Central memory CD8-positive, alpha-beta T cell (primary cell): ENCODE results near the gene SFI1.
A peak's percentile ranks its signal among the peaks of the same experiment; 100 is the strongest.
"Not testable (repeated sequence)": the region's sequence is repeated elsewhere in the genome, so short reads cannot be mapped to it uniquely, and the experiment has no call there.

ENCODE experiments used
- ATAC-seq: fragments of 150-1000 bp; cut with Tn5 transposase; replicated peaks from 2 replicates; pipeline ENCODE4 v1.10.0; 2022; ENCODE audit warnings: mild to moderate bottlenecking, moderate FRiP score, moderate number of reproducible peaks; ENCODE audit not compliant: poor library complexity, severe bottlenecking; ENCODE audit errors: extremely low read depth
- DNase-seq, 2 donors: peaks; one replicate each; pipeline ENCODE4 v3.0.0; 2021; ENCODE audit warnings: low spot score in 2 of 2
- H3K27ac Mint-ChIP-seq: one replicate; pipeline ENCODE4 v1.8.0; 2022; ENCODE audit warnings: low read depth, mild to moderate bottlenecking, moderate library complexity, mixed read lengths
- H3K27me3 Mint-ChIP-seq: one replicate; pipeline ENCODE4 v1.8.0; 2022; ENCODE audit warnings: mixed read lengths
- H3K36me3 Mint-ChIP-seq: one replicate; pipeline ENCODE4 v1.8.0; 2022; ENCODE audit warnings: mild to moderate bottlenecking, moderate library complexity, mixed read lengths; ENCODE audit not compliant: insufficient read depth
- H3K4me1 Mint-ChIP-seq: one replicate; pipeline ENCODE4 v1.8.0; 2022; ENCODE audit warnings: mixed read lengths
- H3K4me3 Mint-ChIP-seq: one replicate; pipeline ENCODE4 v1.8.0; 2022; ENCODE audit warnings: mild to moderate bottlenecking, moderate library complexity, mixed read lengths
- H3K9me3 Mint-ChIP-seq: one replicate; pipeline ENCODE4 v1.8.0; 2022; ENCODE audit warnings: mixed read lengths

Gene SFI1

DNA sequence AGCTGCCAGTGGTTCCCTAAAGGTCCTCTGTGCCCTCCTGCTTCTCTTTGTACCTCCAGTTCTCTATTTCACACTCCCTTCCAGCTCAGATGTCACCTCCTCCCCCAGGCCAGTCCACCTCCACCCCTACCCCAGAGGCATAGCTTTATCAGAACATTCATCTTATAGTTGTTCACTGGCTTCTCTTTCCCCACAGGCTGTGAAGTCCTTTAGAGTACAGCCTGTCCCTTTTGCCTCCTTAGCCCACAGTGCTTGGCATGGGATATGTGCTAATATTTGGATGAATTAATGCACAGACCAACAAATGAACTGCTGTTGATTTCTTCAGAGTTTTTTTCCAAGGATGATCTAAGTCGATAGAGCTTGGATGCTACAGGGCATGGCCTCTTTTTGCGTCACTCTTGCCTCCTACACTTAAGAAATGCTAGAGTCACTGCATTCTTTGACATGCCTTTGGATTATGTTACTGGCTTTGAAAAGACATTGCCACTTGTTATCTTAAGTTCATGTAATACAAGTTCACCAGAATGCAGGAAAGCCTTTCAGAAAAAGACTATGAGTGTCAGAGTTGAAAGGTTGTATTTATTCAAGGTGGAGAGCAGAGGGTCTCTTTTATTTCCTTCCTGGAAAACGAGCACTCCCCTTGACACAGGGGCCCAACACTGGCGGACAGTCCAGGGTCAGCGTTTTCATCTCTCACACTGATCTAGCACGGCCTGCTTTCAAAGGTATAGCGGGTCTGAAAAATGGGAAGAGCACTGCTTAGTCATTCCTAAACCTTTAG, 90.0 kb downstream of the SFI1 start:
- ATAC-seq (no peak), DNase-seq (no peak)
- Mint-ChIP-seq H3K36me3 (peaks cover 55% of the 10 kb centered on the region), H3K9me3 (no peaks in the 10 kb centered on the region), H3K4me3 (no peak overlapping the region), H3K4me1 (peaks cover 32% of the 10 kb centered on the region), H3K27me3 (no peaks in the 10 kb centered on the region), H3K27ac (peak overlapping the region; percentile 36)

DNA sequence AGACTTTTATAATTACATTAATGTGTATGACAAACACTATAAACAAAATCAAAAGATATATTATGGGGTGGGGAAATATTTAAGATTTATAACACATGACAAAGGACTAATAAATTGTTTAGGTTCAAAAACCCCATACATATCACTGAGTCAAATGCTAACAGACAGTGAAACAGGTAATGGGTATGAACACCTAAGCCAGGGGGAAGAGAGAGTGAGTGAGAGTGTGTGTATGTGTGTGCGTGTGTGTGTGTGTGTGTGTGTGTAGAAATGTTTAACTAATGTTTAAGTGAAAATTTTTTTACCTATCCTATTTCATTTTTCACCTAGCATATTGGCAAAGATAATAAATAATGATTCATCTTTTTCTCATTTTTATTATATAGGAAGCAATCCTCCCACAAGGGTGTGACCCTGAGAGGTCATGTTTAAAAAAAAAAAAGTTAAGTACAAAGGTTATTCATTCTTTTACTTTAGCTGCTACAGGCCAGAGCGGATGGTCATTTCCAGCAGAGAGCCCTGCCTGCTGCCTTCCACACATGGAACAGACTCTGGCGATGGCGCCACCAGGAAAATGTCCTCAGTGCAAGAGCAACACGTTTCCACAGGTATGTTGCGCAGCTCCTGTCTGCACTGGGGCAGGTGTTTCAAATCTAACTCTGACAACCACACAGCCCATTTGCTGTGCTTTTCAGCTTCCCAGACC, 92.8 kb downstream of the SFI1 start:
- H3K27me3 Mint-ChIP-seq: no peaks in the 10 kb centered on the region
- H3K4me3 Mint-ChIP-seq: no peak overlapping the region
- H3K27ac Mint-ChIP-seq: no peak overlapping the region
- H3K4me1 Mint-ChIP-seq: peaks cover 19% of the 10 kb centered on the region
- ATAC-seq: no peak
- no peaks in the 10 kb centered on the region for H3K9me3 Mint-ChIP-seq
- peaks cover 45% of the 10 kb centered on the region for H3K36me3 Mint-ChIP-seq
- no peak for DNase-seq

DNA sequence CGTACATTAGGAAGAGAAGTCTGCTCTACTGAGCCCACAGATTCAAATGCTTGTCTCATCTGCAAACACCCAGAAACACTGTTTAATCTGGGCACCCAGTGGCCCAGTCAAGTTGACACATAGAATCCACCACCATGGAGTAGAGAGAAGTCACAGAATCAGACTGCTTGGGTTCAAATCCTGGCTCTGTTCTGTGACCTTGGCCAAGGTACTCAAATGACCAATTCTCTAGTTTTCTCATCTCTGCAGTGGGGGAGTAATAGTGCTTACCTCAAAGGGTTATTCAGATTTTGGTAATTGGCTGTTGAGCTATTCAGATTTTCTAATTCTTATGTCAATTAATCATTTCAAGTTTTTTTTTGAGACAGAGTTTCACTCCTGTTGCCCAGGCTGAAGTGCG, 93.8 kb downstream of the SFI1 start:
- DNase-seq, H3K27ac Mint-ChIP-seq, H3K27me3 Mint-ChIP-seq, H3K9me3 Mint-ChIP-seq, ATAC-seq, H3K4me3 Mint-ChIP-seq: not testable (repeated sequence)
- H3K36me3 Mint-ChIP-seq: peaks cover 41% of the 10 kb centered on the region
- peaks cover 10% of the 10 kb centered on the region for H3K4me1 Mint-ChIP-seq

DNA sequence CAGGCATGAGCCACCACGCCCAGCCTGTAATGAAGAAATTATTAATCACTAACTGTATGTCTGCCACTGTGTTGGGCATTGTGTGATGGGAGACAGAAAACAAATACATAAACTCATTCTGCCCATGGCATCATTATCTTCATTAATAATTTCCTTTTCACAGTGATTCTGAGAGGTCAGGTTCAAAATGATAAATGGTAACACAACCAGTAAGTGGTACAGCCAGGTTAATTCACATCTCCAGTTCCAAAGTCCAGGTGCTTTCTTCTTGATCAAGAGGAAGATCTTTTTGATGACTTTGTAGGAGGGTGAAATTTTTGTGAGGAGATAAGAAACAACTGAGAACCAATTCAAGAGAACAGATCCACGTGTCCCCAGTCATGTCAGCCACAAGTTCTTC, 98.9 kb downstream of the SFI1 start:
- peaks cover 19% of the 10 kb centered on the region for H3K36me3 Mint-ChIP-seq
- no peak overlapping the region for H3K4me3 Mint-ChIP-seq
- ATAC-seq (no peak), DNase-seq (no peak)
- H3K4me1 Mint-ChIP-seq: no peaks in the 10 kb centered on the region
- no peaks in the 10 kb centered on the region for H3K9me3 Mint-ChIP-seq
- no peak overlapping the region for H3K27ac Mint-ChIP-seq
- H3K27me3 Mint-ChIP-seq: no peaks in the 10 kb centered on the region

DNA sequence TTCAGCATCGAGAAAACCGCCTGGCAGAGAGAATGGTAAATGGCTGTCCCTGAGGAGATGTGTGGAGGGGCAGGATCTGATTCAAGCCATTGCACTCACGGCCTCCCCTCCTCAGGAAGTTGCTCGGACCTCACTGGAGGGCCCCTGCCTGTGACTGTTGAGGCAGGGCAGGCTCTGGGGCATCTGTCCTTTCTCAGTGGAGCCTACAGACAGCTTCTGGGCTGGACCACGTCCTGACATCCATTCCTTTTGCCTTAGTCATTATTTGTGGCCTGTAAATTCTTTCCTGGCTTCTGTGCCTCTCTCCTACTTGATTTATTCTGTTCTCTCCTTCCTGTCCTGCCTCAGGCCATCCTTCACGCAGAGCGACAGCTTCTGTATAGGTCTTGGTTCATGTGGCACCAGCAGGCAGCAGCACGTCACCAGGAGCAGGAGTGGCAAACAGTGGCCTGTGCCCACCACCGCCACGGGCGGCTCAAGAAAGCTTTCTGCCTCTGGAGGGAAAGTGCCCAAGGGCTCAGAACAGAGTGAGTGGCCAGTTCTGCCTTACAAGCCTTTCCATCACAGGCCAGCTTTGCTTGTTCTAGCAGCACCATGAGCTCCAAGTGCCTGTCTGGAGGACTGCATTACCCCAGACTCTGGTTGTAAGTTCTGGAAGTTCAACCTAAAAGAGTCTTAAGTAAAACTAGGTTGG, 106.1 kb downstream of the SFI1 start:
- Mint-ChIP-seq H3K4me1 (no peaks in the 10 kb centered on the region), H3K36me3 (peaks cover 36% of the 10 kb centered on the region), H3K9me3 (no peaks in the 10 kb centered on the region), H3K4me3 (no peak overlapping the region), H3K27me3 (no peaks in the 10 kb centered on the region), H3K27ac (no peak overlapping the region)
- no peak for ATAC-seq
- no peak for DNase-seq

DNA sequence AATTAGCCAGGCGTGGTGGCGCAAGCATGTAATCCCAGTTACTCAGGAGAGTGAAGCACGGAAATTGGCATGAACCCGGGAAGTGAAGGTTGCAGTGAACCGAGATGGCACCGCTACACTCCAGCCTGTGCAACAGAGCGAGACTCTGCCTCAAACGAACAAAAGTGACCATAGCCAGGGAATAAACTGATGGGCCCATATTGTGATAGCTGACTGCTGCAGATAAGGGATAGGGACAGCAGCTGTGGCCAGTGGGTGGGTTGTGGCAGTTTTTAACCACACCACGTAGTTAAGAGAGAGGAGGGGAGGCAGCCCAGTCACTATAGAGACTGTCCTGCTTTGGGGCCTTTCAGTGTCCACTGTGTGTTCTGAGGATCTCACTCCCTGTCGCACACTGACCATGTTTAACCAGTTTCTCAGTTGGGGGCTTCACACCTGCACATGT, 106.8 kb downstream of the SFI1 start:
- Mint-ChIP-seq H3K36me3 (peaks cover 38% of the 10 kb centered on the region), H3K27me3 (no peaks in the 10 kb centered on the region), H3K4me1 (no peaks in the 10 kb centered on the region), H3K4me3 (no peak overlapping the region), H3K9me3 (no peaks in the 10 kb centered on the region), H3K27ac (no peak overlapping the region)
- DNase-seq (no peak), ATAC-seq (no peak)

DNA sequence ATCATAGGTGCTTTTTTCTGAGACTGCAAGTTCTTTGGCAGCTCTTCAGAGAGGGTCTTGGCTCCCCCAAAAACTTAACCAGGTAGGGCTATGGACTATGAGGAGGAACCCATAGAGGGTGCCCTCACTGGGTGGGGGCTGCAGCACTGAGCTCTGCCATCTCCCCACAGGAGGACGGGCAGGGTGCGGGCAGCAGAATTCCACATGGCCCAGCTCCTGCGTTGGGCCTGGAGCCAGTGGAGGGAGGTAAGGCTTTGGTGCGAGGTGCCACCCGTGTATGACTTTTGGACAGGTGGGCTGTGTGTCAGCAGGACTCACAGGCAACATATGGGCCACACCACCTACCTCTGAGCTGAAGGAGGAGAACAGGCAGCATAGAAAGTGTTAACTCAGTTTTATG, 107.2 kb downstream of the SFI1 start:
- no peak for ATAC-seq
- no peak for DNase-seq
- H3K27ac Mint-ChIP-seq: no peak overlapping the region
- no peak overlapping the region for H3K4me3 Mint-ChIP-seq
- no peaks in the 10 kb centered on the region for H3K27me3 Mint-ChIP-seq
- no peaks in the 10 kb centered on the region for H3K4me1 Mint-ChIP-seq
- H3K36me3 Mint-ChIP-seq: peaks cover 37% of the 10 kb centered on the region
- H3K9me3 Mint-ChIP-seq: no peaks in the 10 kb centered on the region

DNA sequence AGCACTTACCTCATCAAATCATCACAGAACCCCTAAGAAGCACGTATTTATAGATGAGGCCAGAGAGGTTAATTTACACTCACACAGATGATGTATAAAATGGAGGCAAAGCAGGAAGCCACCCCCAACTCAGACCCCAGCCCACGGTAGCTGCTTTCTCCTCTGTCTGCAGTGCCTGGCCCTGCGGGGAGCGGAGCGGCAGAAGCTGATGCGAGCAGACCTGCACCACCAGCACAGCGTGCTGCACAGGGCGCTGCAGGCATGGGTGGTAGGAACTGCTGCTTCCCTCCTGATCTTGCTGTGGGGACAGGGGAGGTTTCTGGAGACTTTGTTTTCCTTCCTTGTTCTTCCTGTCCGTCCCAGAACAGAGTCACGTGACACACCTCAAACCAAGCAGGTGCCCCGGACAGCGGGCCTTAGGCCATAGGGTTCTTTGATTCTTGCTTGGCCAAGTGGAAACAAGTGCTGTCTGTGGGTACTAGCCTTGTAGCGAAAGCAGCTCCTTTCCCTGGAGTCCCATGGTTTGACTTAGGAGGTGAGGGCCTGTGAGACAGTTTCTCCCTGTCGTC, 107.9 kb downstream of the SFI1 start:
- no peak for DNase-seq
- H3K36me3 Mint-ChIP-seq: peaks cover 36% of the 10 kb centered on the region
- no peaks in the 10 kb centered on the region for H3K9me3 Mint-ChIP-seq
- H3K4me3 Mint-ChIP-seq: no peak overlapping the region
- no peak for ATAC-seq
- no peaks in the 10 kb centered on the region for H3K4me1 Mint-ChIP-seq
- no peaks in the 10 kb centered on the region for H3K27me3 Mint-ChIP-seq
- no peak overlapping the region for H3K27ac Mint-ChIP-seq

DNA sequence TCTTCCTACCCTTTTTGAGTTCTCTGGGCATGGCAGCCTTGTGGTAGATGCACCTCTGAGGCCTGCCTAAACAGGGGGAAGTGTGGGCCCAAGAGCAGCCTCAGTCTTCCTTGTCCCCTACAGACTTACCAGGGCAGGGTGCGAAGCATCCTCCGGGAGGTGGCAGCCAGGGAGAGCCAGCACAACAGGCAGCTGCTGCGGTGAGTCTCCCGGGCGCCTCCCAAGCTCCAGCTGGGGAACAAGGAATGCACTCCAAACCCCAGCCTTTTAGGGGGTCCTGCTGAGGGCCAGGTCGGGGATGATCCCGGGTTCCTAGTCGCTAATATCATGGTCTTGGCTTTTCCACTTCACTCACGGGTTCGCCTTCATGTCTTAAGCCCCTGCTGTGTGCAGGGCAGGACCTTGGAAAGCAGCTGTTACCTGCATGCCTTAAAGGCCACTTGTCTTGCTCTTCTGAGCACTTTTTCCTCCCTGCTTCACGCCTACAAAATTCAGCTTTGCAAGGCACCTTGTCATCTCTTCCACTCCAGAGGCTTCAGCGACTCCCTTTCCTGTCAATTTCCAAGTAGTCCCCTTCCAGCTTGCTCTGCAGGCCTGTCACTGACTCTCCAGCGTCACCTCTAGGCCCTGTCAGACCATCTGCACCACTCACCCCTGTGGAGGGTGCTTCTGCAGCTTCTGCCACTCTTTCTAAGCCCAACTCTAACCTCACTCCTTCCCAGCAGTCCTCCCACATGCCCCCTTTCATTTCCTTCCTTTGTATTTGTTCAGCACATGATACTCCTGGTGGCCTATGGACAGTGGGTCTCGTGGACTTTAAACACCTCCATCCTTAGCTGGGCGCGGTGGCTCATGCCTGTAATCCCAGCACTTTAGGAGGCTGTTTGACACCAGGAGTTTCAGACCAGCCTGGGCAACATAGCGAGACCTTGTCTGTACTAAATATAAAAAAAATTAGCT, 108.7 kb downstream of the SFI1 start:
- H3K36me3 Mint-ChIP-seq: peaks cover 36% of the 10 kb centered on the region
- H3K27ac Mint-ChIP-seq: peak overlapping the region; percentile 56

DNA sequence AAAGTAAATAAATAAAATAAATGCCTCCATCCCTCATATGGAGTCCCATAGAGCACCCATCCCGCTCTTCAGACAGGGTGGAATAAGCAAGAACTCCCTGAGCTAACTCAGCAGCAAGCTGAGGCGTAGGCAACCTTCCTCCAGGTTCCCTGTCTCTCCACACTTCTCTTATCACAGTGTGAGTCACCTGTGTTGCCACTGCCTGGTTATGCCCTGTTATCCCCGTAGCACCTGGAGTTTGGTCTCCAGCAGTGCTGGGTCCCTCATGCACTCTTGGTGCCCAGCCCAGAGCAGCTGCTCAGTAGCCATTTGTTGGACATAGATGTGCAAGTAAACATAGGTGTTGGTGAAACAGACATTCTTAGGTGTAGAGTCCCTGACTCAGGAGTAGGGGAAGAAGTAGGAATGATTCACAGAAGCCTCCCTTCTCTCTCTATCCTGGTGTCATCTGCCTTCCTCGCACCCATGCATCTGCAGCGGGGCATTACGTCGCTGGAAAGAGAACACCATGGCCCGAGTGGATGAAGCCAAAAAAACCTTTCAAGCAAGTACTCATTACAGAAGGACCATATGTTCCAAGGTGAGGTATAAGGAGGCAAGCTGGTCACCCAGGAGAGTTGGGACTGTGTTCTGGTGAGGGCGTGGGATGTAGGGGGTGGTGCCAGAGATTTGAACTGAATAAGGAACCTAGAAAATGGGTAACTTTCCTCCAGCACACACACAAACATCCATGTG, 109.7 kb downstream of the SFI1 start:
- ATAC-seq: no peak
- Mint-ChIP-seq H3K9me3 (no peaks in the 10 kb centered on the region), H3K4me1 (no peaks in the 10 kb centered on the region), H3K36me3 (peaks cover 34% of the 10 kb centered on the region), H3K27ac (no peak overlapping the region), H3K27me3 (no peaks in the 10 kb centered on the region), H3K4me3 (no peak overlapping the region)
- DNase-seq: no peak

More for the DNA sequence above, 108.7 kb downstream of the SFI1 start:
- Mint-ChIP-seq H3K4me1 (no peaks in the 10 kb centered on the region), H3K27me3 (no peaks in the 10 kb centered on the region), H3K9me3 (no peaks in the 10 kb centered on the region), H3K4me3 (no peak overlapping the region)
- ATAC-seq (no peak), DNase-seq (no peak)

DNA sequence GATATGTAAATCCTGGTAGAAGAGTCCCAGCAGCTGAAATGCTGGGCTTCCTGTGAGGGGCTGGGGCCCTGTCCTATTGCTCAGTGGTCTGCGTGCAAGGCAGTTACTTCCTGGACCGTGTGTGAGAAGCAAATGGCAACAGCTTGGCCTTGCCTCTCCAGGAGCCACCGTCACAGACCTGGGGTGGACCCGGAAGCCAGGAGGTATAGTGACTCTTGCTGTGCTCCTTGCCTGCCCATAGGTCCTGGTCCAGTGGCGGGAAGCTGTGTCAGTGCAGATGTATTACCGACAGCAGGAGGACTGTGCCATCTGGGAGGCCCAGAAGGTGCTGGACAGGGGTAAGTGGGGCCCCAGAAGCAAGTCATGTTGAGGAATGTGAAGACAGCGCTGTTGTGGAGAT, 111.4 kb downstream of the SFI1 start:
- Mint-ChIP-seq H3K27me3 (no peaks in the 10 kb centered on the region), H3K36me3 (peaks cover 29% of the 10 kb centered on the region), H3K4me3 (no peak overlapping the region), H3K9me3 (no peaks in the 10 kb centered on the region), H3K27ac (peak overlapping the region; percentile 16), H3K4me1 (no peaks in the 10 kb centered on the region)
- no peak for DNase-seq
- no peak for ATAC-seq
